ENCODE data around the gene SLCO4A1.
A peak's percentile ranks its signal among the peaks of the same experiment; 100 is the strongest.

DNA sequence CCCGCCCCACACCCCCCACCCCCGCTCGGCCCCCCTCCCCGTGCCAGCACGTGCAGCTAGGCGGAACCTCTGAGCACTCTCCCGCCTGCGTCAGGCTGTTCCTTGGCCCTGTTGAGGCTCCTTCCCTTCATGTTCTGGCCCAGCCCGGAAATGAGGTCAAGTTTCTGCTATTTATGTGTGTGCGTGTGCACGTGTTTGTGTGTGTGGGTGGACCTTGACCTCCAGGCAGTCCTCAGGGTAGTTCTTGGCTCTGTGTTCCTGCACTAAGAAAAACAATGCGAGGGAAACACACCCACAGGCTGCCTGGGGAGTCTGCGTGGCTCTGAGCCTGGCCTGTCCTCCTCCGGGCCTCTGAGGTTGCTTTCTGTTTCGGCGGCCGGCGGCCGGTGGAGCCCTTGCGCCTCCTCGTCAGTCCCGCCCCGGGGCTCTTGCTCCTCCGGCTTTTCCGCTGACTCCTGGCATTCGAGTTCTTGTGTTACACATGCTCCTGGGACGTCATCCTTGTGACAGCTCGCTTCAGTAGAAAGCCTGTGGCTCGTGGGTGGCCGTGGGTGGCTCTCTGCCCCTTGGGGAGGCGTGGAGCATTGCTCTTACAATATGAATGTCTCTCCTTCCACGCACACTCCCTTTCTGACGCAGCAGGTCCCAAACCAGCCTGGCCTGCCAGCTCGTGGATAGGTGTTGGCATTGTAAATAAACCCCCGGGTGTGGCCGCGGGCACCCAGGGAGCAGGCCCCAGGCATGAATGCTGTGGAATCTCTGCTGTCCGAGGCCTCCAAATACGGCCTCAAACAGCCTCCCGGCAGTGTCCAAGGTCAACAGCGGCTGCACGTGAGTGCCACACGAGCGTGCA lies 10.0 kb downstream of the SLCO4A1 start:
- TF ChIP-seq, protein P1, sequence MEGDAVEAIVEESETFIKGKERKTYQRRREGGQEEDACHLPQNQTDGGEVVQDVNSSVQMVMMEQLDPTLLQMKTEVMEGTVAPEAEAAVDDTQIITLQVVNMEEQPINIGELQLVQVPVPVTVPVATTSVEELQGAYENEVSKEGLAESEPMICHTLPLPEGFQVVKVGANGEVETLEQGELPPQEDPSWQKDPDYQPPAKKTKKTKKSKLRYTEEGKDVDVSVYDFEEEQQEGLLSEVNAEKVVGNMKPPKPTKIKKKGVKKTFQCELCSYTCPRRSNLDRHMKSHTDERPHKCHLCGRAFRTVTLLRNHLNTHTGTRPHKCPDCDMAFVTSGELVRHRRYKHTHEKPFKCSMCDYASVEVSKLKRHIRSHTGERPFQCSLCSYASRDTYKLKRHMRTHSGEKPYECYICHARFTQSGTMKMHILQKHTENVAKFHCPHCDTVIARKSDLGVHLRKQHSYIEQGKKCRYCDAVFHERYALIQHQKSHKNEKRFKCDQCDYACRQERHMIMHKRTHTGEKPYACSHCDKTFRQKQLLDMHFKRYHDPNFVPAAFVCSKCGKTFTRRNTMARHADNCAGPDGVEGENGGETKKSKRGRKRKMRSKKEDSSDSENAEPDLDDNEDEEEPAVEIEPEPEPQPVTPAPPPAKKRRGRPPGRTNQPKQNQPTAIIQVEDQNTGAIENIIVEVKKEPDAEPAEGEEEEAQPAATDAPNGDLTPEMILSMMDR (IDR thresholded peaks at IDR 0.05; ENCODE audit: extremely low read depth in 1 of 2, insufficient read depth in 1 of 2, low read depth in 1 of 2, low read length in 2 of 2), result no peak
- TF ChIP-seq POLR2AphosphoS5 (IDR thresholded peaks at IDR 0.05; ENCODE audit: insufficient read depth, low read depth, low read length) (peak; percentile 87), FOS (IDR thresholded peaks at IDR 0.05; ENCODE audit: borderline replicate concordance, insufficient read depth, low read length) (no peak), EZH2 (IDR thresholded peaks at IDR 0.05; ENCODE audit: borderline replicate concordance, low read depth, low read length, severe bottlenecking) (no peak), JUN (IDR thresholded peaks at IDR 0.05; ENCODE audit: borderline replicate concordance, insufficient read depth, insufficient read length, low read depth) (peak; percentile 53), POLR2A (IDR thresholded peaks at IDR 0.05; ENCODE audit: low read depth, low read length) (no peak), MYC (IDR thresholded peaks at IDR 0.05; ENCODE audit: low read depth, low read length) (peak; percentile 85), GATA2 (IDR thresholded peaks at IDR 0.05; ENCODE audit: insufficient read depth, insufficient read length, low read depth, low read length) (no peak)
- TF ChIP-seq, protein P2, sequence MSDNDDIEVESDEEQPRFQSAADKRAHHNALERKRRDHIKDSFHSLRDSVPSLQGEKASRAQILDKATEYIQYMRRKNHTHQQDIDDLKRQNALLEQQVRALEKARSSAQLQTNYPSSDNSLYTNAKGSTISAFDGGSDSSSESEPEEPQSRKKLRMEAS (IDR thresholded peaks at IDR 0.05; ENCODE audit: insufficient read depth, insufficient read length), result peak; percentile 91
